ENCODE measurements around the gene SLC19A1. TPM values are rescaled to one million over a fixed set of nuclear protein-coding genes. Genes with fewer than 3 reads are reported as not detected.
"Not testable (repeated sequence)": the region's sequence is repeated elsewhere in the genome, so short reads cannot be mapped to it uniquely, and the experiment has no call there.

The SLC19A1 gene
- total RNA-seq, 1 experiment from 2014 or later = 25.0 TPM

GRCh38 chr21:45504516-45505415 is 37.5 kb downstream of the SLC19A1 start:
- Histone ChIP-seq H3K36me3 (ENCODE audit: low read depth) (no peaks in the 10 kb centered on the region), H3K79me2 (ENCODE audit: low read depth) (no peaks in the 10 kb centered on the region), H3K27ac (no peak overlapping the region), H3K9me3 (ENCODE audit: insufficient read depth, low read depth) (no peaks in the 10 kb centered on the region), H3F3A (ENCODE audit: insufficient read depth, low read depth) (no peaks in the 10 kb centered on the region), H3K4me1 (replicated peaks; ENCODE audit: insufficient read depth) (no peaks in the 10 kb centered on the region), H3K9me2 (ENCODE audit: insufficient read depth) (no peaks in the 10 kb centered on the region), H4K20me1 (ENCODE audit: insufficient read depth) (no peaks in the 10 kb centered on the region), H3K4me3 (no peak overlapping the region), H3K27me3 (ENCODE audit: insufficient read depth, low read depth) (no peaks in the 10 kb centered on the region), H3K4me2 (no peak overlapping the region), H2AFZ (no peak overlapping the region)
- no peak for DNase-seq
- BruUV-seq (replicated peaks) = no TSS peak
- intact Hi-C loops (cut with micrococcal nuclease; ENCODE audit: unreplicated experiment) = no loop called here
- TF ChIP-seq CTCF (conservative IDR thresholded peaks at IDR 0.05) = no peak
- TF ChIP-seq EZH2 (IDR thresholded peaks at IDR 0.05; ENCODE audit: low read depth) = no peak
- ChIA-PET POLR2A (ENCODE audit: unreplicated experiment) (no interaction called here), CTCF (no interaction called here)

- Histone ChIP-seq H4K20me1 (ENCODE audit: insufficient read depth) (no peaks in the 10 kb centered on the region), H3K27ac (no peak overlapping the region), H3K4me1 (replicated peaks; ENCODE audit: insufficient read depth) (no peaks in the 10 kb centered on the region), H2AFZ (no peak overlapping the region), H3K9me3 (ENCODE audit: insufficient read depth, low read depth) (no peaks in the 10 kb centered on the region), H3K27me3 (ENCODE audit: insufficient read depth, low read depth) (no peaks in the 10 kb centered on the region), H3F3A (ENCODE audit: insufficient read depth, low read depth) (no peaks in the 10 kb centered on the region), H3K4me2 (no peak overlapping the region), H3K9me2 (ENCODE audit: insufficient read depth) (no peaks in the 10 kb centered on the region), H3K36me3 (ENCODE audit: low read depth) (no peaks in the 10 kb centered on the region), H3K4me3 (no peak overlapping the region), H3K79me2 (ENCODE audit: low read depth) (no peaks in the 10 kb centered on the region)
- BruUV-seq (replicated peaks) = no TSS peak
- DNase-seq = no peak
- intact Hi-C loops (cut with micrococcal nuclease; ENCODE audit: unreplicated experiment) = no loop called here
- CTCF ChIA-PET = no interaction called here
- TF ChIP-seq CTCF (conservative IDR thresholded peaks at IDR 0.05) (no peak), EZH2 (IDR thresholded peaks at IDR 0.05; ENCODE audit: low read depth) (no peak)
- POLR2A ChIA-PET (ENCODE audit: unreplicated experiment) = no interaction called here
Measured at GRCh38 chr21:45504021-45504515, 38.2 kb downstream of the SLC19A1 start.

GRCh38 chr21:45503226-45503625 is 39.0 kb downstream of the SLC19A1 start:
- DNase-seq; H4K20me1 ChIP-seq (ENCODE audit: insufficient read depth); H3K4me2 ChIP-seq; CTCF ChIA-PET; H3K27ac ChIP-seq; H3K9me2 ChIP-seq (ENCODE audit: insufficient read depth); H3K9me3 ChIP-seq (ENCODE audit: insufficient read depth, low read depth); H3K4me1 ChIP-seq (replicated peaks; ENCODE audit: insufficient read depth); H3K4me3 ChIP-seq; H3F3A ChIP-seq (ENCODE audit: insufficient read depth, low read depth); POLR2A ChIA-PET (ENCODE audit: unreplicated experiment); BruUV-seq (replicated peaks); H2AFZ ChIP-seq; H3K27me3 ChIP-seq (ENCODE audit: insufficient read depth, low read depth); H3K79me2 ChIP-seq (ENCODE audit: low read depth); H3K36me3 ChIP-seq (ENCODE audit: low read depth); intact Hi-C loops (cut with micrococcal nuclease; ENCODE audit: unreplicated experiment): not testable (repeated sequence)

Measured in PC-9 (cell line).